Hematopoietic multipotent progenitor cell treated with erythropoietin and hydrocortisone succinate and interleukin-3 and kit ligand, for 8 days (in vitro differentiated cells): Measurements from ENCODE around the gene KPTN.
A peak's percentile ranks its signal among the peaks of the same experiment; 100 is the strongest.

ENCODE experiments used
- DNase-seq: peaks from one replicate; pipeline ENCODE4 v3.0.0-alpha.2; 2015

KPTN gene

GRCh38 chr19:47432091-47432490, 51.9 kb downstream of the KPTN start:
- DNase-seq = no peak

GRCh38 chr19:47430041-47430802, 53.8 kb downstream of the KPTN start:
- peak; percentile 30 for DNase-seq

GRCh38 chr19:47429140-47429793, 54.8 kb downstream of the KPTN start:
- DNase-seq = no peak

- peak; percentile 98 for DNase-seq
These were observed 55.7 kb downstream of the KPTN start for GRCh38 chr19:47428177-47428894.

GRCh38 chr19:47427241-47428176, 56.5 kb downstream of the KPTN start:
- peak; percentile 67 for DNase-seq
